GM18520 (cell line): Measurements from ENCODE around the gene DAGLA.

Experiments used
- ATAC-seq: cut with Tn5 transposase; IDR thresholded peaks from one replicate; pipeline ENCODE4 v1.9.1; 2021; ENCODE audit not compliant: unreplicated experiment

The DAGLA gene

DNA sequence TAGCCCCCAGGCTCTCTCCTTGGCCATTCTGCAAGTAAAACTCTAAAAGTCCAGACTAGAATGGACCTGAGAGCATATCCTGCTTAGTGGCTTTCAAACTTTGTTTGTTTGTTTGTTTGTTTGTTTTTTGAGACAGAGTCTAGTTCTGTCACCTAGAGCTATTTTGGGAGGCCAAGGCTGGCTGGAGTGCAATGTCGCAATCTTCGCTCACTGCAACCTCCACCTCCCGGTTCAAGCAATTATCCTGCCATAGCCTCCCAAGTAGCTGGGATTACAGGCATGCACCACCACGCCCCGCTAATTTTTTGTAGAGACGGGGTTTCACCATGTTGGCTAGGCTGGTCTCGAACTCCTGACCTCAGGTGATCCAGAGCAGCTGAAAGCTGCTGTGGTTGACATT lies 28.9 kb downstream of the DAGLA start:
- ATAC-seq: no peak

DNA sequence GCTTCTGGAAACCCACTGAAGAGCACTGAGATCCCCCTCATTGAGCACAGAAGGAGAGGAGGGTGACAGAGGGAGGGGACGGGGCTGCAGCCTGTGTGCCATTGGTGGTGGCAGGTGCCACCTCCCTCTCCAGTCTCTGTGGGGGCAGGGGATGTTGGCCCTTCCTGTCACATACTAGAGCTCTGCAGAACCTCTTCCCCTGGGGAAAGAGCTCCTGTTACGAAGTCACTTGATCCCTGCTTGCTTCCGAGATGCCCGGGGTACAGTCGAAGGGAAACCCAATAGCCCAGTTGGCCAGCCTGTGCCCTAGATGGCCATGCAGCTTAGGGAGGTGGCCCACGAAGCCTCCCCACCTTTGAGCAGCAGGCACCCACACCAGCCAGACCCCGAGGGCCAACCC lies 29.4 kb downstream of the DAGLA start:
- no peak for ATAC-seq

DNA sequence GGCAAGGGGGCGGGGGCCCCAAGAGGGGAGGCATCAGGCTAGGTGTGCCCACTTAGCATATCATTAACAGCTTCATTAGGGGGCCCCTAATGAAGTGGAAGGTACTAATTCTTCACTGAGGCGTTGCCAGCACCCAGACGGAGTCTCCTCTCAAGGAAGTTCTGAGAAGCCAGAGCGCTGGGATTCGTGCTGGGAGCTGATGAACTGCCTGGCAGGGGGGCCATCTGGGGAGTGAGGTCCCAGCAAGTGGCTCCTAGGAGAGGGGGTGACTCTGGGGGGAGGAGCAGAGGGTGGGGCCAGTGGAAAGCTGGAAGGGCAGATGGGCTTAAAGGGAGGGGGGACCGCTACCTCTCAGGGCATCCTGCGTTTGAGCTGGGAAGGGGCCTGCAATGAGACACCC lies 29.8 kb downstream of the DAGLA start:
- no peak for ATAC-seq

DNA sequence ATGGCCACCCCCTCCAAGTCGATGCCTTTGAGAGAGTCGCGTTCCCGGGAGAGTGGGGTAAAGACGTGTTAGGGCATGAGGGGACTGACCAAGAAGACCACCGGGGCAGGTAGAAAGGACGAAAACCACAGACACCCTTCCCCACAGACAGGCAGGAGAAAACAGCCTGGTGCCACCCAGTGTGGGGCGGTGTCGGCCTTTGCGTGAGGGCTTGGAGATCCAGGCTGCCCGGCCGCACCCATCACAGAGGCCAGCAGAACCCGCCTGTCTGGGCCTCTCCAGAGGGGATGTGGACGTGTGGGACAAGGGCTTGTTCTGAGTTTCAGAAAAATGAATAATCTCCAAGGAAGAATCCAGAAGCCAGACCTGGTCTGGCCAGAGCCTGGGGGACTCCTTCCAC lies 30.8 kb downstream of the DAGLA start:
- no peak for ATAC-seq

DNA sequence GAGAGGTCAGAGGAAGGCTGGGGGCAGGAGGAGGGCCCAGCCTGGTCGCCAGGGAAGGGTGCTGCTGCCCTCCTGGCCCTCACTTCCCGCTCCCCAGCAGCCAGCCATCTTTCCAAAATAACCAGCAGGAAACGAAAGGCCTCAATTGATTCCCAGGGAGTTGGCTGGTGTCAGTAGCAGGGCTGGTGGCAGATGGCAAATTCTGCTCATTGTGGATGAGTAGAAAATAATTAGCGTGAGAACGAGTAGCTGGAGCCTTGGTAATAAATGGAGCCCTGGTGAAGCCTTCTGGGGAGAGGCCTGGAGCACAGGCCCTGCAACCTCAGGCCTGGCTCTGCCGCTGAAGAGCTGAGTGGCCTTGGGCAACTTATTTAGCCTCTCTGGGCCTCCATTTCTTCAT lies 31.3 kb downstream of the DAGLA start:
- no peak for ATAC-seq

DNA sequence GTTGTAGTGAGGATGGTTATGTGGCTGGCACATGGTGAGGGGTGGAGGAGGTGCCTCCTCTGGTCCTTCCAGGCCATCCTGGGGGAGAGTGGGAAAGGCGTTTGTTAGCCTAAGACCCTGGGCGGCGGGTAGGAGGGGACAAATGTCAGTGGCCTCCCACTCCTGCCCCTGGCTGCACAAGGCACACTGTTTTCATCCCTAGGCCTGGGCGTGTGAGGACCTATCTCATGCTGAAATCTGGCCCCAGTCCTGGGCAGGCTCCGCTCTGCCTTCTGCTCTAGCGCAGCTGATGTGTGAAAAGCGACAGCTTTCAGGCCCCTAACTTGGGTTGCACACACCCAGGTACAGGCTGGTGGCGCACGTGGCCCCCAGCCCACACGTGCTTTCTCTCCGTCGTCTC lies 32.1 kb downstream of the DAGLA start:
- no peak for ATAC-seq

DNA sequence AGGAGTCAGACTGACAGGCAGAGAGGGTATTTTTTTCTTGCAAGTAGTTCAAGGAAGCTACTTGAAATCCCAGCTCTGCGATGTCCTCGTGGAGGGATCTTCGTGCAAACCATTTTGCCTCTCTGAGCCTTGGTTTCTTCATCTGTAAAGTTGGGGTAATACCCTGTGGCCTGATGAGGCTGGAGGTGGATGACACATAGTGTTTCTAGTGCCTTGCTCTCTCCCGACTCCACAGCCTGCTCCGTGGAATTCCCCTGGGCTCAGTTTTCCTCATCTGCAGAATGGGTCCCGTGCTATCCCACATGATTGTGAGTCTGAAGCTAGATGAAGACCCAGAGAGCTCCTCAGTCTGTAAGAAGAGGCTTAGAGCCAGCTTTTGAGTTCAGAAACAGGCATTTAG lies 32.7 kb downstream of the DAGLA start:
- no peak for ATAC-seq

DNA sequence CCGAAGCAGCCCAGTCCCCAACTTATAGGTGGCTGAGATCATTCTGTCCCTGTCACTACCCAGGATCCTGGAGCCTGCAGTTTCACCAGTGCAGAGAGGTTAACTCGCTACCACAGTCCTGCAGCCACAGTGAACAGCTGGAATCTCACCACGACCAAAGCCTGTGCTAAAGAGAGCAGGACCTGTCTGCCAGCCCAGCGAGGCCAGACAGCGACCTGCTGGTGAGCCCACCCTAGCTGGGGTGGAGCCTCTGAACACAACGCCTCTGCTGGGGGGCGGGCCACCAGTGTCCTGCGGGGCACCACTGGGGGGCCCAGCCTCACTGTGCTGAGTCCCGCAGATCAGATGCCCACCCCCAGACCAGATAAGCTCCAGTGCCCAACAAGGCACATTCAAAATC lies 33.3 kb downstream of the DAGLA start:
- no peak for ATAC-seq

DNA sequence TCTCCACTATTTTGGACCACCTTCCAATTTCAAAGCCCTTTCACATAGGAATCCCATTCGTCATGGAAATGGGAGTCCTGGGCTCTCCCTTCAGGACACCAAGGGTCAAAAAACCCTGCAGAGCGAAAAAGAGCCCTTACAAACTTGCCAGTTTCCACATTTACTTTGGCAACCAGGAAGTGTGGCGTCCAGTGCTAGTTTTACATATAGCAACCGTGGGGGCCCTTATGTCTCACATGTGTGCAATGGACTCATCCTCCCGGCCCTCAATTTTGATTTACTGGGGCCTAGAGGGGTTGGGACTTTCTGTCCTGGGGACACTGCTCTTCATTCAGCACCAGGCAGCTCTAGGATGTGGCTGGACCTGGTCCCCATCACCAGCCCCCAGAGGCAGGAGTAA lies 33.7 kb downstream of the DAGLA start:
- ATAC-seq: no peak

DNA sequence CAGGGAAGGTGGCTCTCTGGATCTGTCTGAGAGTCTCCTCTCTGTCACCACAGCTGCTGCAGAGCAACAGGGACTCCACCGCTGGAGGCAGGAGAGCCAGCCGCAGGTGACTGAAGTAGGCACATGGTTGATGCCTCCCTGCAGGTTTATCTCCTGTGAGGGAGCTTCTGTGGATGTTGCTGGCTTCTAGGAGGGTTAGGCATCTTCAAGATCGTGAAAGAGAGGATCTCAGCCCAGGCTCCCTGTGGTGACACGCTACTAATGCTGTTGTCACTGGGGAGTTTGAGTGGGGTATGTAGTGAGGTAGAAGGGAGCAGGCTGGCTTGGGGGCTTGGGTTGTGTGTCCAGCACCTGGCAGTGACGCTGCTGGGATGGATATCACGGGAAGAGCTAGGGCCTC lies 34.1 kb downstream of the DAGLA start:
- ATAC-seq: no peak

DNA sequence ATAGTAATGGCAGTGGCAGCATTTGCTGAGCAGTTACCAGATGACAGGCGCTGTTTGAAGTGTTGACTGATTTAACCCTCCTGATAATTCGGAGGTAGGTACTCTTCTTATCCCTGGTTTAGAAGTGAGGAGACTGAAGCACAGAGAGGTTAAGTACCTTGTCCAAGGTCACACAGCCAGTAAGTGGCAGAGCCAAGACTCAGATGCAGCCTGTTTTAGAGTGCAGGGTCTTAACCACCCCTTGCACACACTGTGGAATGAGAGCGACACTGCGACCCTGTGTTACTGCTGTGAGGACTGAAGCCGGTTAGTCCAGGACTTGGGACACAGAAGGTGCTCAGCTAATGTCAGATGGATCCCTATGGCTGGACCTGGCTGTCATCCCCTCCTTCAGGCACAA lies 34.7 kb downstream of the DAGLA start:
- ATAC-seq: no peak

DNA sequence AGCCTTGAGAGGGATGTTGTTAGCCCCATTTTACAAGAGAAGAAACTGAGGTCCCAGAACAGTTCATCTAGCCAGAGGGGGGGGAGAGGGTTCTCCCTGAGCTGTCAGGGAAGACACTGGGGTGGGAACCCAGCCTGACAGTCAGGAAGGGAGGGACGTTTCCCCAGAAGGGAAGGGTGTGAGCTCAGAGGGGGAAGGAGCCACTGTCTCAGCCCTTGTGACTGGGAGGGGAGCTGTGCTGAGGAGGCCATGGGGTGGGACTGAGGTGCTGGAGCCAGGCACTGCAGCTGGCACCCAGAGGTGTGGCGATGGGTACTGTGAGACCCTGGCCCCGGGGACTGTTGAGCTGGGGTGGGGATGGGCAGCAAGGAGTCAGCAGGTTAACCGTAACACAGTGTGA lies 35.7 kb downstream of the DAGLA start:
- ATAC-seq: no peak

DNA sequence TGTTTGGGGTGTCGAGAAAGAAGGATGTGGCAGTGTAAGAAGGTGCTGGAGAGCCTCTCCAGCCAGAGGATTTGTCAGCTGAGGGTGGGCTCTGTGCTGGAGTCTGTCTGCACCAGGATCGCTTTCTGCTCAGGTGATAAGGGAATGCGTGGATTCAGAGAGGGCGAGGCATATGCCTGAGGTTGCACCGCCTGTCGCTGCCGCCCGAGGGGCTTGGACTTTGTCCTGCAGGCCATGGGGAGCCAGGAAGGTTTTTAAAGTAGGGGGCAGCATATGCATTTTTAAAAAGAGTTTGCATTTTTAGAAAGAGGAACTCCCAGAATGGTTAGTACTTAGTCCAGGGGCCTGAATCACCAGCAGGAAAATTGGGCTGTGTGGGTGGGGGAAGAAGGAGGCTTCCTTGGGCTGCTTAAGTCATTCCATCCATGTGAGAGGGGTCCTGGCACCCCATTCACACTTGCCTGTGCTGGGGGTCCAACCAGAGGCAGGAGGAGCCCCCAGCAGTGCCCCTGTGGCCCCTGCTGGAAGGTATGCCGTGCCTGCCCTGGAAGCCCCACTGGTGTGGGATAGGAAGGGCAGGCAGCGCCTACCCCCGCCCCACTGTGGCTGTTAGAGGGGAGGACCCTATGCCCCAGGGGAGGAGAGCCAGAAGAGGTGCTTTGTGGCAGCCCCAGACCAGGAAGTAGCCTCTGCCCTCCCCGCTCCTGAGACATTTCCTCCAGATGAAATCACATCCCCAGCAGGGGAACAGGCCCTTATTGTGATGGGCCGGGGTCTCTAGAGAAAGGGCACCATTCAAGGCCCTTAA lies 36.5 kb downstream of the DAGLA start:
- no peak for ATAC-seq

DNA sequence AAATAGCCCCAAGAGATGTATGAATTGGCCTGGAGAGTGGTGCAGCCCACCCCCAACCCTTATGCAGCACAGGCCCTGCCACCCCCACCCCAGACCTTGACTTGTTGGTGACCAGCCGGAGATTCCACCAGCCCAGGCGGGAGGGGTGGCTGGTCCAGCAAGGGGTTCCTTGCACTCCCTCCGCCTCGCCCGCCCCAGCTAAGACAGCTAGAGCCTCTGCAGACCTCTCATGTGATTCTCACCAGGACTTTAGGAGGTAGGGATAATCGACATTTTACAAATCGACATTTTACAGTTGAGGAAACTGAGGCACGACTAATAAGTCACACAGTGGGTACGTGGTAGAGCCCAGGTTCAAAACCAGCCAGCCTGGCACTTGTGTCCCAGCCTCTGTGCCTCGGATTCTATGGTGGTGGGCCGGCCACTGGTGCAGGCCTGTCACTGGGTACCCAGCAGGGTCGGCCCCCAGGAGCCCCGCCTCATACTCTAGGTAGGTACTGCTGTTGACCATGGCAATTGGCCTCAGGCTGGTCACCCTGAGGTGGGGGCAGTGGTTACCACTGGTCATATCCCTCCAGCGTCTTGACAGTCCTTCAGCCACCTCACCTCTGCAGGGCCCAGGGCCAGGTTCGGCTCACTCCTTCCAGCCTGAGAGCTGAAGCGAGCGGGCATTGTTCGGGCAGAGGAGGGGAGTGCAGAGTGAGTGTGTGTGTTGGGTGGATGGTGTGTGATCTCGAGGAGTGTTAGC lies 37.3 kb downstream of the DAGLA start:
- ATAC-seq: no peak

DNA sequence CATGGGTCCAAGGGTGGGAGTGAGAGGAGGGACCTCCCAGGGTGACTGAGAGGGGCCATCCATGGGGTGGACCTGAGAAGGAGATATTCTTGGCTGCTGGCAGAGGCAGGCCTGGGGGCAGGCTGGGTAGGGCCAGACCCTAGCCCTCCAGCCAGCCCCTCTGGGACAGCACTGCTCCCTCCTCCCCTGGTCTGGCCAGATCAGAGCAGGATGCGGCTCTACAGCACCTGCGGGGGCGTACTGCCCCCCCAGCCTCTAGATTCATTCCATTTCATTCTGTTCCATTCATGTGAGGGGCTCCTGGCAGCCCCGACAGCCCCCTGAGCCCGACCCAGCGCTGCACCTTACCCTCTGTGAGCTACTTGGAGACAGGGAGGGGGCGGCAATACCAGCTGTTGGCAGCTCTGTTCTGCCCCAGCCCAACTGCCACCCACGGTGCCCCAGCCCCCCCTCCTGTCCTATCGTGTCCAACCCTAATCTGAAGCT lies 37.9 kb downstream of the DAGLA start:
- ATAC-seq: no peak

DNA sequence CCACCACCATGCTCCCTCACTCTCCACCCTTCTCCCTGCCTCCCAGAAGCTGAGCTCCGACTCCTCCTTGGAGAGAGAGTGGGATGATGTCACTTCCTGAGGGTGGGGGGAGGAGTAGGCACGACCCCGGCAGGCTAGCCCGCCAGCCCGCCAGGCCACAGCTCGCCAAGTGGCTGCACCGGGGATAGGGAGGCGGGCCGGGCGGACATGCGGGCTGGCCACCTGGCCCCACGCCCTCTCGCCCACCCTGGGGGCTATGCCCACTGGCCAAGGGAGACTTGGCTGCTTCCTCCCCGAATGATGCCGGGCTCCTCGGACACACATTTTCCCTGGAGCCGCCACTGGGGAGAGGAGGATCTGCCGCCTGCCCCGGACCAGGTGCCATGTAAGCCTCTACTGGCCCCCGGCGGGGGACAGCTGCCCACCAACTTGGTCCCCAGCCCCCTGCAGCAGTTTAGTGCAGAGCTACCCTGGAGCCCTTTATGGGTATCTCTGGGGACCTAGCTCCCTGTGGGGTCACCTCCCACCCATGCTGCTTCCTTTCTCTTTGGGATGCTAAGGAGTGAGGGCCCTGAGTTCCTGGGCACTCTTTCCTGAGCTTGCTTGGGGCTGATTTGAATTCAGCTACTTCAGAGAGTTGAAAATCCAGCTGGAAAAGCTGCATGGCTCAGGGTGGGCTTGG lies 38.6 kb downstream of the DAGLA start:
- ATAC-seq: no peak

DNA sequence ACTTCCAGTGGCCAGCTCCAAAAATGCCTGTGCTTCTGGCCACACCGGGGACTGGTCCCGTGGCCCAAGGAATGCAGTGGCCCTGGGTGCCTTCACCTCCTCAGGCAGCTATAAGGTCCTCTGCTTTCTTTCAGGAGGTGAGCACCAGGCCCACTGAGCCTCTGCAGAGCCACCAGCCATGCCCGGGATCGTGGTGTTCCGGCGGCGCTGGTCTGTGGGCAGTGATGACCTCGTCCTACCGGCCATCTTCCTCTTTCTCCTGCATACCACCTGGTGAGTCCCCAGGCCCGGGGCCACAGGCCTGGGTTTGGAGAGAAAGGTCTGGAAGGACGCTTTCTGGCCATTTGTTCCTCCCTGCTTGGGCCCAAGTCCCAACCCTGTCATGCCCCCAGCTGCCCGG lies 39.8 kb downstream of the DAGLA start:
- ATAC-seq: no peak

DNA sequence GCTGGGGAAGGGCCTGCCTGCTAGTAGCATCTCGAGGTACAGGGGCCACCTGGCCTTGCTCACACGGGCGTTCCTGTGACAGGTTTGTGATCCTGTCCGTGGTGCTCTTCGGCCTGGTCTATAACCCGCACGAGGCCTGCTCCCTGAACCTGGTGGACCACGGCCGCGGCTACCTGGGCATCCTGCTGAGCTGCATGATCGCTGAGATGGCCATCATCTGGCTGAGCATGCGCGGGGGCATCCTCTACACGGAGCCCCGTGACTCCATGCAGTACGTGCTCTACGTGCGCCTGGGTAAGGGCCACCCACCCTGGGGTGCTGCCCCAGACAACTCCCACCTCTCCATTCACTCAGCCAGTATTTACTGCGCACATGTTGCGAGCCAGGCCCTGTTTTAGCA lies 40.4 kb downstream of the DAGLA start:
- ATAC-seq: no peak

DNA sequence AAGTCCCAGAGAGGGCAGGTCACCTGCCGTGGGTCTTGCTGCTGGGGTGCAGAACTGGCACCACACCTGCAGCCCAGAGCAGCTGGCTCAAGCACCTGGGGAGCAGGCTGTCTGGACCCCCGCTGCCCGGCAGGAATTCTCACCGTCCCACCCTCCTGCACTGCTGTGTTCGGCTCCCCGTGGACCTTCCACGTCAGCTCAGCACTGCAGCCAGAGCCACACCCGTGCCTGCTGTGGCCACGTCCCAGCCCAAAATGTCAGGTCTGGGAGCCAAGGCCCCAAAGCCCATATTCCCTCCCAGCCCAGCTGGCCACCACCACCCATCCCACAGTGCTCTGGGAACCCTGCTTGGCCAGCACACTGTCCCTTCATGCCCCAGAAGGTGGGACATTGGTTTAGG lies 44.2 kb downstream of the DAGLA start:
- ATAC-seq: no peak

DNA sequence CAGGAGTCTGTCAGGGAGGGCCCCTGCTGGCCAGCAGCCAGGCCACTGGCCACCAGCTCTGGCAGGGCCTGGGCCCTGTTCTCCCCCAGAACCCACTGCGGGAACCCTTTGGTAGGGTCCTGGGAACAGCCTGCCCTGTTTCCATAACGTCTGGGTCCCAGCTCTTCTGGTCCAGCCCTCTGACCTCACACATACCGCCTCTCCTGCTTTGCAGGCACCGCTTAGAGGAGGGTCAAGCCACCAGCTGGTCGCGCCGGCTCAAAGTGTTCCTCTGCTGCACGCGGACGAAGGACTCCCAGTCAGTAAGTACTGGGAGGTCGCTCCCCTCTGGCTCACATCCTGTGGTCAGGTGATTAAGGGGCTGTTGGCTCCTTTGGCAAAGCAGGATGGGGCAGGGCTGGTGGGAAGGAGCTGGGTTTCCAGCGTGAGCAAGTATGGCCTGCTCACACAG lies 45.6 kb downstream of the DAGLA start:
- no peak for ATAC-seq

DNA sequence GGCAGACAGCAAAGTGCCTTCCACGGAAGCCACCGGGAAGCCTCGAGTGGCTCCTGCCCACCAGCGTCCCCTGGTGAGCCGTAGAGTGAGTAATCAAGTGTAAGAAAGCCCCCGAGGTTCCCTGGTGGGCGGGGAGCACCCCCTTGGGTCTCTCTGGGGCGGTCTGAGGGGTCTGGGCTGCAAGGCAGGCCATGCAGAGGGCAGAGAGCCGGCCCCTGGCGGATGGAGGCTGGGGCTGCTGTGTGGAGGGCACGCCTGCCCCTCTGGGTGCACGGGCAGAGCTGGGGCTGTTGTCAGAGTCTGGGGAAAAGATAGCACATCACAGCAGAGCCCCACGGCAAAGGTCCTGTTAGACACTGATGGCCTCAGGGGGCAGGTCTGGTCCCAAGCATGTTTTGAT lies 46.6 kb downstream of the DAGLA start:
- ATAC-seq: no peak

DNA sequence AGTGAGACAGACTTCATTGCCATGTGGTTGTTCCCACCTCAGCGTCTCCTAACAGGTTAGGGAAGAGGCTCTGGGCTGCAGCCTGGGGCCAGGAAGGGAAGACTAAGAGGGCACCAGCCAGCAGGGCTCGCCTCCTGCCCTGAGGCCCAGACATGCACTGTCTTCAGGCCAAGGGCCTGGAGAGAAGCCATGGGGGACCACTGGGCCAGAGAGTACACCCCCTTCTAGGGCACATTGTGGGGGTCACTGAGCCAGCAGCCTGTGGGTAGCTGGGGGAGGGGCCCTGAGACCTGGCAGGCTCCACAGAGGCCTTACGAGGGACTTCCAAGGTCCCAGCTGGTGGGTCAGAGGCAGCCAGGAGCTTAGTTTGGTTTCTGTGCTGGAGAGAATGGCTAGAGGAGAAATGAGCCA lies 47.2 kb downstream of the DAGLA start:
- ATAC-seq: no peak
